GM21723 (cell line): ENCODE results near the gene FBXW5.

Experiments
- ATAC-seq: cut with Tn5 transposase; IDR thresholded peaks from one replicate; pipeline ENCODE4 v1.9.1; 2021; ENCODE audit warnings: mild to moderate bottlenecking, moderate library complexity; ENCODE audit not compliant: unreplicated experiment

The FBXW5 gene

DNA sequence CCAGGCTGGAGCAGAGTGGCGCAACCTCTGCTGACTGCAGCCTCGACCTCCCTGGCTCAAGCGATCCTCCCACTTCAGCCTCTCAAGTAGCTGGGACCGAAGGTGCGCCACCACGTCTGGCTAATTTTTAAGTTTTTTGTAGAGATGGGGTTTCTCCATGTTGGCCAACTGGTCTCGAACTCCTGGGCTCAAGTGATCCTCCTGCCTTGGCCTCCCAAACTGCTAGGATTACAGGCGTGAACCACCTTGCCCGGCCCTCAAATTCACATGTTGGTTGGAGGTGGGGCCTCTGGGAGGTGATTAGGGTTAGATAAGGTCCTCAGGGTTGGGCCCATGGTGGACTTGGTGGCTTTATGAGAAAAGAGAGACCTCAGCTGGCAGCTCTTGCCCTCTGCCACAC, 17.6 kb upstream of the FBXW5 start:
- no peak for ATAC-seq

DNA sequence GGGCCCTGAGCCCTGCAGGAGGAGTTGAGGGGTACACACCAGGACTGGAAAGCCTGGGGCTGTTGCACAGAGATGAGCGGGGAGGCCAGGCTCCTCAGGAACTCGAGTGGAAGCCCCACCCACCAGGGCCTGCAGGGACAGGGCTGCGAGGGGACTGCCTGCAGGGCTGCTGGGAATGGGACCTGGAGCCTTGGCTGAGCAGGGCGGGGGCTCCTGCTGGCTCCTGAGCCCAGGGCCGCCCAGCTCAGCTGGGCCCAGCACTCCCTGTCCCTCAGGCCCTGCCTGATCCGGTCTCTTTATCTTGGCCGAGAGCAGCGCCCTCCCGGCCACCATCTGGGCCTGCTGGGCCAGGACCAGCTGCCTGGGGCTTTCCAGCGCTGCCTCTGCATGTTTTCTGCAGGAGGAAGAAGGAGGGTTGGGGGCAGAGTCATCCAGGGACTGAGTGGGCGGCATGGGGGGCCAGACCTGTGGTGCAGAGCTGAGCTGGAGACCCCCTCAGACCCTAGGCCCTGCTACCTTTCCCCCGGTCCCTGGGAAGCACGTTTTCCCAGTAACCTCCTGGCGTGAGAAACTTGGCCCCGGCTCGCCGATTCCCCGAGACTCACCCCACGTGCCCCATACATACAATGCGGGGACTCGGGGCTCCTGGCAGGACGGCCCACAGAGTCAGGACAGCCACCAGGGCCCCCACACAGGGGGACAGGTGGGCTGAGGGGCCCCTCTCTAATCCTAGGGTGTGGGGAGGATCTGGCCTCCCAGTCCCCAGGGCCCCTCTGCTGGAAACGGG, 16.9 kb upstream of the FBXW5 start:
- ATAC-seq = no peak

DNA sequence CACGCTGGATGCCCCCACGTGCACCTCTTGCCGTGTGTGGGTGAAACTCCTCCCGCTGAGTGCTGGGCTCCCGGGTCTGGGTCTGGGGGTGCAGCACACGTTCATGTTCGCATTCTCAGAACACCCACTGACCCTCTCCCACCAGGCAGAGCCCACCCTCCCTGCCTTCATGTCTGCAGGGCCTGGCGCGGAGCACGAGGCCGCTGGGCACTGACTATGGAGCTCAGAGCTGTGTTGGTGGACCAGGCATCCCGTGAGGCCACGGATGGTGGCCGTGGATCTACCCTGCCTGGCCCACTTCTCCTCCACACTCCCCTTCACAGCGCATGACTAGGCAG, 16.4 kb upstream of the FBXW5 start:
- no peak for ATAC-seq

DNA sequence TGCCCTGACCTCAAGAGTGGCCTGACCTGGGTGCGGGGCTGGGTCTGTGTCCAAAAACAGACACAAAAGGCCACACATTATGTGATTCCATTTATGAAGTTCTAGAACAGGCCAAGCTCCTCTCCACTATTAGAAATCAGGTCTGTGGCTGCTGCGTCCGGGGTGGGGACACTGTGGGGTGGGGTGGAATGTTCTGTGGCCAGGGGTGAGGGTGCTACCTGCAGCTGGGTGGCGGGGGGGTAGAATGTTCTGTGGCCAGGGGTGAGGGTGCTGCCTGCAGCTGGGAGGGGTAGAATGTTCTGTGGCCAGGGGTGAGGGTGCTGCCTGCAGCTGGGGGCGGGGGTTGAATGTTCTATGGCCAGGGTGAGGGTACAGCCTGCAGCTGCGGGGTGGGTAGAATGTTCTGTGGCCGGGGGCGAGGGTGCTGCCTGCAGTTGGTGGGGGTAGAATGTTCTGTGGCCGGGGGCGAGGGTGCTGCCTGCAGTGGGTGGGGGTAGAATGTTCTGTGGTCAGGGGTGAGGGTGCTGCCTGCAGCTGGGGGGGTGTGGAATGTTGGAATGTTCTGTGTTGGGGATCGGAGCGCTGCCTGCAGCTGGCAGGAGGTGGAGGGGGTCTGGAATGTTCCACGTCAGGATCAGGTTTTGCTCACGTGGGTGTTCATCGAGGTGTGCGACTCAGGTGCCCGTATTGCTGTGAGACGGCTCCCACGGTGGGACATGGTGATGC, 15.8 kb upstream of the FBXW5 start:
- ATAC-seq = no peak

DNA sequence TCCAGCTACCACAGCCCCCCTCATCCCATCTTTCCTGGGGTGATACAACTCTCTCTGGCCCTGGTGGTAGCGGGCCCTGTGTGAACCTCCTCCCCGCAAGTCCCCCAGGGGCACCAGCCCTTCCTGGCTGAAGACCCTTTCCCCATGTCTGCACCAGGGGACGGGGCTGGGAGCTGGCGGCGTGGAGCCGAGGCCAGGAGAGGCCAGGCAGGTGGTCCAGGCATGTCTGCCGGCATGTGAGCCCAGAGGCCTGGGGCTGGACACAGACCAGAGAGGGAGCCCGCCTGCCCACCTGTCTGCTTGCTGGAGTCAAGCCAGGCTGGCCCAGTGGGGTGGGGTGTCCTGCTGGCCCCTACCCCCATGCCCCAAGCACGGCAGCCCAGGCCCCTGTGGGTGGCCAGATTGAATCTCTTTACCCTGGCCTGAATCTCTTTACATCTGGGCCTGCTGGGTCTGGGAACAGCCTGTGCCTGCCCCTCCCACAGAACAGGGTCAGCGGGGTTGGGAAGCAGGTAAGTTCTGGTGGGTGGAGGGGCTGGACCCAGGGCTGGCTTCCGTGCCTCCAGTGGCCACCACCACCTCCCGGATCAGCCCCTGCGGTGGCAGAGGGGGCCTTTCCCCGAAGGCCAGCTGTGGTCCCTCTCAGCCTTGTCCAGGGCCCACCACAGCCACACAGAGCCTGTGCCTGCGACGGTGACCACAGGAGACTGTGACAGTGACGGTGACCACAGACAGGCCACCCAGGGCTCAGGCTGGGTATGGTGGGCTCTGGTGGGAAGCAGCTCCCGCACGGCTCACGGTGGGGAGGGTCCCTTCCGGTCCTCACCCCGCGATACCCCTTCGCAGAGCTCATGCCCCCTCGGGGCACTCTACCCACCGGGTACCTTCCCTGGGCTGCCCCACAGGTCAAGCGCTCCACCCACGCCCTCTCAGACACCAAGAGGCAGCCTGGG, 14.6 kb upstream of the FBXW5 start:
- no peak for ATAC-seq

DNA sequence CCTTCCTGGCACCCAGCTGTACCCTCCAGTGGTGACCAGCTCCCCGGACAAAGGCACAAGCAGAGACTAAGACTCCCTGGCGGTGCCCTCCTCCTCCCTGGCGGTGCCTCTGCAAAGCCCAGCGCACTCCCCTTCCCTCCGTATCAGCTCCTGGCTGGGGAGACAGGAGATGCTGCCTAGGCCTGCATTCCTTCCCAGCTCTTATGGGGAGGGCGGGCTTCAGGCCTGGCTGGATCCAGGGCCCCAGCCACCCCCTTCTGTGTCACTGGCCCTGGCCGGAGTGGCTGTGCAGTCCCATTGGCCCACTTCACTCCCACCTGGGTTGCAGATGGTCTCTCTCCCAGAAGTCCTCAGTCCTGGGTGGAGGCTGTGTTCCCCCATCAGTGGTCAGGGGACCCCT, 13.9 kb upstream of the FBXW5 start:
- no peak for ATAC-seq

DNA sequence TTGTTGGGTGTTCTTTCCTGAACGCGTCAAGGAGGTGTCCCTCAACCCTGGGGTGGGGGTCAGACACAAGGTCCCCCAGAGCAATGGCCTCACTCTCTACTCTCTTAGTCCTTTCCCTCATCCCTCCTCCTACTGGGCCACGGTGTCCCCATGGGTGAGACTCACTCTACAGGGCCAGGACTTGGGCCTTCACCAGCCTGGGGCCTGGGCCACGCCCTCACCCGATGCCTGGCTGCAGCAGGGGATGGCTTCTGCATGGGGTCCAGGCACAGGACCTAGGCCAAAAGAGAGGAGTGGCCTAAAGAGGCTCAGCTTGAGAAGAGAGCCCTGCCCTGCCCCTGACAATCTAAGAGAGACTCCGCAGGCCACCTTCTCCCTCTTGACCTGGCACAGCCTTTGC, 13.4 kb upstream of the FBXW5 start:
- no peak for ATAC-seq

DNA sequence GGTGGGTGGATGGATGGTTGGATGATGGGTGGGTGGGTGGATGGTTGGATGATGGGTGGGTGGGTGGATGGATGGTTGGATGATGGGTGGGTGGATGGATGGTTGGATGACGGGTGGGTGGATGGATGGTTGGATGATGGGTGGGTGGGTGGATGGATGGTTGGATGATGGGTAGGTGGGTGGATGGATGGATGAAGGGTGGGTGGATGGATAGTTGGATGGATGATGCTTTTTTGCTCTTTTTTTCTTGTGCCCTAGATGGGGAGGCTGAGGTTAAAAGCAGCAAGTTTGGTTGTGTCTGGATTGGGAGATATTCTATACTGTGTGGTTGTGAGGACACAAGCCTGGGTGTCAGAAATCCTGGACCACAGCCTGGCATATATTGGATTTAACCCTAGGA, 12.9 kb upstream of the FBXW5 start:
- ATAC-seq = no peak

DNA sequence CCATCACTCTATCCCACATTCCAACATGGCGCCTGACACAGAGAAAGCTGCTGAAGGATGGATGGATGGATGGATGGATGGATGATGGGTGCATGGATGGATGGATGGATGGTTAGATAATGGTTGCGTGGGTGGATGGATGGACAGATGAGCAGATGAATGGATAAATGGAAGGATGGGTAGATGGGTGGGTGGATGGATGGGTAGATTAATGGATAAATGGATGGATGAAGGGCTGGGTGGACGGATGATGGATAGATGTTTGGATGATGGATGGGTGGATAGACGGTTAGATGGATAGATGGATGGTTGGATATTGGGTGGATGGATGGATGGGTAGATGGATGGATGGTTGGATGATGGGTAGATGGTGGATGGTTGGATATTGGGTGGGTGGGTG, 12.1 kb upstream of the FBXW5 start:
- ATAC-seq = no peak

DNA sequence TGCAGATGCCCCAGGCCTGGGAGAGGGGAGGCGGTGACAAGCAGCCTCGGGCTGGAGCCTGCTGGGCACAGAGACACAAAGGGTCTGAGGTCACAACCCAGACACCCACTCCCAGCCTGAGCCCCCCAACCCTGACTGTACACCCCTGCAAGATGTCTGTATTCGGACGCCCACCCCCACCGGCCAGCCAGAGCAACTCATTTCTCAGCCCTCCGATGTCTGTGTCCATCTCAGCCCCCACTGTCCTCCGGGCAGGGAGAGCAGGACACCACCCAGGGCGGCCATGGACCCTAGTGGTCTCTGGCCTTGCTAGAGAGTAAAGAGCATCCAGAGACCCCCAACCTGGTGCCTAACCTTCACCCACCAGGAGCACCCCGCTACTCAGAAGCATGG, 11.4 kb upstream of the FBXW5 start:
- ATAC-seq = no peak

DNA sequence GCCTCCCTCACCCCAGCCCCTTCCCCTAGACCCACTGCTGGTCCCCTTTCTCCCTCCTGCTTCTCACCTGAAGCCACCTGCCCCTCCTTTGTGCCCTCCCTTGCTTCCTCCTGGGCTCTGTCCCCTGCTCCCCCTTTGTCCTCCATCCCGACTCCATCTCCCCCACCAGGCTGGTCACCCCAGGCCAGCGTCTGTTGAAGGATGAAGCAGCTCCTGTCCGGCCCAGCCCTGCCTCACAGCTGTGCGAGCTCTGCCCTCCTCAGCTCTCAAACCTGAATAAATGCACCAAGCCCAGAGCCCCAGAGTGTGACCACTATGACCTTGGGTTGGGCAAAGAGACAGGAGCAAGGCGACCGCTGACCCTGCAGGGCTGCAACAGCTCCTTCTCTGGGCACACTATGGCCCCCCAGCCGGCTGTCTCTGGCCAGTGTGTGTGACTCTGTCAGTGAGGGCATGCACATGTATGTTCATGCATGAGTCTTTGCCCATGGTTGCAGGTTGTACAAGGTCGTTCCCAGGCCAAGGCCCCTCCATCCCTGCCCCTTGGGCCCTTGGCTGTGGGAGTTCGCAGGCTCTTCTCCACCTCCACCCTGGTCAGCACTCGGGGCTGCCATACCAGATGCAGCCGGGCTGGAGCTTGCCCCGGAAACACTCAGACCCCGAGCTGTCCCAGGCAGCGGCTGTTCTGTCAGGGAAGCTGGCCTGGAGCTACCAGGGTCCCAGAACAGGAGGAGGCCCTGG, 10.8 kb upstream of the FBXW5 start:
- no peak for ATAC-seq

DNA sequence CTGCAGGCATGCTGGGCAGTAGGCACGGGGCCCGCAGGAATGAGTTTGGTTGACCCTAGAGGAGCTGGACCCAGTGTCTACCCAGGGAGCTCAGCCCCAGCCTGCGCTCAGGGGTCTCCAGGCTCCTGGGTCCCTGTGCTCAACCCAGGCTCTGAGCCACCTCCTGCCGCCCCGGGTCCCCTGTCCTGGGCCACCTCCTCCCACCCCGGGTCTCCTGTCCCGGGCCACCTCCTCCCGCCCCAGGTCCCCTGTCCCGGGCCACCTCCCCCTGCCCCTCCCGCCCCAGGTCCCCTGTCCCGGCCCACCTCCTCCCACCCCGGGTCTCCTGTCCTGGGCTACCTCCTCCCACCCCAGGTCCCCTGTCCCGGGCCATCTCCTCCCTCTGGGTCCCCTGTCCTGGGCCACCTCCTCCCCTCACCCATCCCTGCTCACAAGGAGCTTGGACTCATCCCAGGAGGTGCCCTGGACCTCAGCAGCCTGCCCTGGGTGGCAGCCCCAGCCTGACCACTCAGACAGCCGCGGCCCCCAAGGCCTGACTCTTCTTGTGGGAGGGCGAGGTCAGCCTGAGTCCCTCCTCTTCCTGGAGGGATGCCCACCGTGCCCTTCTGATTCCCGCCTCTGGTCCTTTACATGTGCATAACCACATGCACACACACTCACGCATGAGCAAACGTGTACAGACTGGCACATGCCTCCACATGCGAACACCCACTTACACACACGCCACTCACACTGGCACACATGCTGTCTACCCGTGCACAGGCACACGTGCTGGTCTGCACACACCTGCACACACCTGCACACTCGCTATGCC, 9.9 kb upstream of the FBXW5 start:
- no peak for ATAC-seq

DNA sequence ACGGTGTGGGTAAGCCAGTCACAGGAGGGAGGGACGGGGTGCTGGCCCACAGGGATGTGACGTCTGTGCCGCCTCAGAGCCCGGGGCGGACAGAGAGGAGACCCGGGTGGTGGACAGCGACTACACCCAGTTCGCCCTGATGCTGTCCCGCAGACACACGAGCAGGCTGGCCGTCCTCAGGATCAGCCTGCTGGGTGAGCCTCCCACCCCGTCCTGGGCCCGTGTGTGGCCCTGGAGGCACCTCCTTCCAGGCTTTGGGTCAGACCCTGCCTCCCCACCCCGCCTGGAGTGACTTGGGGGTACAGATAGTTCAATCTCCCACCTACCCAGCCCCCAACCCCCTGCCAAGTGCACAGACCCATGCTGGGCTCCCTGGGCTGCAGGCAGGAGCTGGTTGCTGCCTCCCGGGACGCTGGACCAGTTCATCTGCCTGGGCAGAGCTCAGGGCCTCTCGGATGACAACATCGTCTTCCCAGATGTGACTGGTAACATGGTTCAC, 9.3 kb upstream of the FBXW5 start:
- no peak for ATAC-seq

DNA sequence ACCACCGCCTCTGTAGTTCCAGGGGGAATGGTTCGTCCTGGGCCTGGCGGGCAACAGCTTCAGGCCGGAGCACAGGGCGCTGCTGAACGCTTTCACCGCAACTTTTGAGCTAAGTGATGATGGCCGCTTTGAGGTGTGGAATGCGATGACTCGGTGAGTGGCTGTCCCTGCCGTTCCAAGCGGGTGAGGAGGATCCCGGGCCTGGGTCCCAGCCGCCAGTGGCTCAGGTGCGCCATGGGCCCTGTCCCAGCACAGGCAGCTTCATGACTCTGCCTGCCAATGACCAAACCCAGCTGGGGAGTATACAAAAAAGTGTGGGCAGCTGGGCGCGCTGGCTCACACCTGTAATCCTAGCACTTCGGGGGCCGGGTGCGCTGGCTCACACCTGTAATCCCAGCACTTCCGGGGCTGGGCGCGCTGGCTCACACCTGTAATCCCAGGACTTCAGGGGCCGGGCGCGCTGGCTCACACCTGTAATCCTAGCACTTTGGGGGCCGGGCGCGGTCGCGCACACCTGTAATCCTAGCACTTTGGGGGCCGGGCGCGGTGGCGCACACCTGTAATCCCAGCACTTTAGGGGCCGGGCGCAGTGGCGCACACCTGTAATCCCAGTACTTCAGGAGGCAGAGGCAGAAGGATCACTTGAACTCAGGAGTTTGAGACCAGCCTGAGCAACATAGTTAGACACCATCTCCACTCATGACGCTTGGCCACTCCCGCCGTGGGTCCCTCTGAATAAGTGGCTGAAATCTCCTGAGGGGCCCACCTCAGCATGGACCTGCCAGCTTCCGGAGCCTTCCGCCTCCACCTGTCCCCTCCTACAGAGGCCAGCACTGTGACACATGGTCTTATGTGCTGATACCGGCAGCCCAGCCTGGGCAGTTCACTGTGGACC, 8.6 kb upstream of the FBXW5 start:
- ATAC-seq = no peak

DNA sequence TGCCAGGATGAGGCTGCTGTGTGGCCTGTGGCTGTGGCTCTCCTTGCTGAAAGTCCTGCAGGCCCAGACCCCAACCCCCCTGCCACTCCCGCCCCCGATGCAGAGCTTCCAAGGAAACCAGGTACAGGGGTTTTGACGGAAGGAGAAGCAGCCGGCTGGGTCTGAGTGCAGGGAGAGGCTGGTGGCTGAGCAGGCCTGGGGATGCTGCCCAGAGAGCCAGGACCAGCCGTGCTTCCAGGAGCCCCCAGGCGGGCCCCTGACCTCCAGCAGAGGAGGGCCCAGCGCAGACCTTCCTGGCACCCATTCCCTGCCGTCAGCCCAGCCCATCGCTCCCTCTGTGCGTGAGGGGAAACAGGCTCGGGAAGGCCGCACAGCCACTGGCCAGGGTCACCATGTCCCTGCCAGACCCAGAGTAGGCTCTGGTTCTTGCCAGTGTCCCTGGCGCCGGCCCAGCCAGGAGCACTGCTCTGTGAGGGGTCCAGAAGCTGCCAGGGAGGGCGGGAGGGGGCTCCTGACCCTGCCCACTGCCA, 7.8 kb upstream of the FBXW5 start:
- ATAC-seq = no peak

DNA sequence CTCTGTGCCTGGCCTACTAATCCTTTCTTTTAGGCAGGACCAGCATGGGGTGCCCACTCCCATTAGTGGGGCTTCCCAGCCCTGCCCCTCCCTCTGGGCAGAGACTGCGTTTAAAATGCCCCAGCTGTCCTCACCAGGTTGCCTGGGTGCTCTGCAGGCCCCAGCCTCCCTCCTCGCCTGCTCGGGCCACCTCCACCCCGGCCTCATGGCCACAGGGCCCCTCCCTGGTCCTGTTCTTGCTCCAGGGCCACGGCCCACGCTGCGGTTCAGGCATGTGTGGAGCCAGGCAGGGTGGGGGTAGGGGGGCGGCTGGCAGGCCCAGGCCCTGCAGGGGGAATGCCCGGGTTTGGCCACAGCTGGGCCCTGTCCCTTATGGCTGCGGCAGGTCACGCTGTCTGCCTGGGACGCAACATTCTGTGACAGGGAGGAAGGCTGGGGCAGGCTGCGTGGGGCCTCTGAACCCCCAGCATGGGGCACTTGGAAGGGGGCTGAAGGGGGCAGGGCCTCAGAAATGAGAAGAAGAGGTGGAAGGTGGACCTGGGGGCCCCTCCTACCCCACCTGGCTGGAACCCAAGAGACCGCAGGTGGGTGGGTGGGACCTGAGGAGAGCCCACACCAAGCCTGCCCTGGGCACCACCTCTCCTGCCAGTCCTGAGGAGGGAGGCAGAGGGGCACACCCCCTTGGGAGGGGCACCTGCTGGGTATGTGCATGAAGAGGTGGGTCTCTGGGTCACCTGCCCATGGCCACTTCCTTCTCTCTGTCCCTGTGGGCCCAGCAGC, 7.2 kb upstream of the FBXW5 start, which contains the start of gene LCN12:
Gene LCN12, plus strand, starts transcription at position 733 of the 780 bp plus-strand sequence. CDS start 55 bp downstream, outside the sequence.
- ATAC-seq = no peak

DNA sequence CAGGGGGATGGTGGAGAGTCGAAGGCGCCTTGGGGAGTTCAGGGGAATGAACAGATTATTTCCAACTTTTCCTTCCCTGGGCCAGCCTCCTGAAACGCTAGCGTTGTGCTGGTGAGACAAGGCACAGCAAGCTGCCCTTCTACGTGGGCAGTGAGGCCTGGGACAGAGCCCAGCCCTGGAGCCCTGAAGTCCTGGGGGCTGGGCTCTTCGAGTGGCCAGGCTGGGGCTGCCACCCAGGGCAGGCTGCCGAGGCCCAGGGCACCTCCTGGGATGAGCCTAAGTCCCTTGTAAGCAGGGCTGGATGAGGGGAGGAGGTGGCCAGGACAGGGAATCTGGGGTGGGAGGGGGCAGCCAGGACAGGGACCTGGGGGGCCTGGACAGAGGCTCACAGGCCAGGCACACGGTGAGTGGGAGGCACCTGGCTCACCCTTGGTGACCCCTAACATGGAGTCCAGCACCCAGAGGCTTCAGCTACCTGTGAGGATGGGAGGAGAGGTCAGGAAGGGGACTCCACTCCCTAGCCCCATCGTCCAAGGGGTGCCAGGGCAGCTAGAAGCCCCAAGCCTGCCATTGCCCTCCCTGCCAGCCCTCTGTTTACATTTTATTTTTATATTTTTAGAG, 6.2 kb upstream of the FBXW5 start:
- no peak for ATAC-seq
